Thyroid gland (tissue), 4 donors: ENCODE data around the gene CUEDC2. TPM values are rescaled to one million over a fixed set of nuclear protein-coding genes. Genes with fewer than 3 reads are reported as not detected.

ENCODE experiments used
- DNase-seq, 2 donors: peaks; one replicate each; pipeline ENCODE4 v3.0.0-alpha.2; 2019
- H3K27ac ChIP-seq, 3 donors: fragments of 200-600 bp; sonication (generic); 1 replicate in 2 of 3; 2 replicates in 1 of 3; pipeline ENCODE4 v1.5.1; 2016 to 2019; ENCODE audit warnings: mild to moderate bottlenecking in 1 of 3, moderate library complexity in 1 of 3
- H3K27me3 ChIP-seq: fragments of 200-600 bp; sonication (generic); one replicate; pipeline ENCODE4 v1.5.1; 2019
- H3K36me3 ChIP-seq, 2 donors: fragments of 200-600 bp; sonication (generic); one replicate each; pipeline ENCODE4 v1.5.1; 2016 to 2019
- H3K4me1 ChIP-seq, 2 donors: fragments of 200-600 bp; sonication (generic); one replicate each; pipeline ENCODE4 v1.5.1; 2017 to 2019
- H3K4me3 ChIP-seq, 3 donors: fragments of 200-600 bp; sonication (generic); replicated peaks in 1 of 3; 1 replicate in 2 of 3; 2 replicates in 1 of 3; pipeline ENCODE4 v1.5.1; 2016; ENCODE audit warnings: mild to moderate bottlenecking in 1 of 3
- H3K9me3 ChIP-seq: fragments of 200-600 bp; sonication (generic); one replicate; pipeline ENCODE4 v1.5.1; 2017
- CTCF ChIP-seq, 6 experiments: fragments of 200-600 bp in 3 of 6; fragments of 450-650 bp in 3 of 6; sonication (generic) in 3 of 6; IDR thresholded peaks; one replicate each; pipeline ENCODE4 v1.5.1; 2016 to 2019; ENCODE audit warnings: antibody characterized with exemption in 6 of 6, mild to moderate bottlenecking in 2 of 6, inconsistent platforms in 1 of 6, moderate library complexity in 1 of 6
- POLR2A ChIP-seq, 2 donors: fragments of 450-650 bp; IDR thresholded peaks; one replicate each; pipeline ENCODE4 v1.6.1; 2017; ENCODE audit warnings: antibody characterized with exemption in 2 of 2, mild to moderate bottlenecking in 2 of 2, moderate library complexity in 1 of 2
- WGBS, 2 donors: methylation state at CpG; one replicate each; pipeline ENCODE4 v1.1.5; 2017; 5-methylcytosine and 5-hydroxymethylcytosine counted together
- intact Hi-C: fragments of 100-400 bp; cut with DNase I; formaldehyde crosslinking; loops from one replicate; pipeline ENCODE4 v1.15.1; 2023
- total RNA-seq, 4 donors: library from RNA; depleted of rRNA; stranded (reverse); fragments of >200 nt; gene quantifications; one replicate each; pipeline ENCODE4 v1.2.3, GENCODE V29; 2016

Gene CUEDC2
- total RNA-seq, 4 donors from 2014 or later: 56.2 to 73.9 (median 62.0) TPM

GRCh38 chr10:102475451-102476040 is 43.2 kb upstream of the CUEDC2 start:
- WGBS, 2 donors: 90 to 96% methylated on average over 8 to 9 of the region's 9 CpGs
- intact Hi-C loops: loop anchor here (10.0 kb wide), 1 partner anchor 241 kb away; no protein-coding TSS in a partner anchor

GRCh38 chr10:102473445-102474331 is 41.3 kb upstream of the CUEDC2 start:
- TF ChIP-seq POLR2A (IDR thresholded peaks at IDR 0.05) (no peak), CTCF (IDR thresholded peaks at IDR 0.05) (no peak)
- DNase-seq: no peak
- no peaks in the 10 kb centered on the region for H3K36me3 ChIP-seq
- 88 to 91% methylated on average over 26 to 27 of the region's 27 CpGs for WGBS, 2 donors
- H3K27me3 ChIP-seq: no peaks in the 10 kb centered on the region
- intact Hi-C loops: loop anchor here (10.0 kb wide), 1 partner anchor 239 kb away; no protein-coding TSS in a partner anchor
- no peaks in the 10 kb centered on the region for H3K9me3 ChIP-seq
- peaks cover 5 to 19% of the 10 kb centered on the region in 2 donors for H3K4me1 ChIP-seq
- H3K4me3 ChIP-seq: no peak overlapping the region
- no peak overlapping the region for H3K27ac ChIP-seq

More at GRCh38 chr10:102475451-102476040, 43.2 kb upstream of the CUEDC2 start:
- Histone ChIP-seq H3K36me3 (peaks cover 4 to 9% of the 10 kb centered on the region in 2 donors), H3K9me3 (no peaks in the 10 kb centered on the region), H3K27ac (peak overlapping the region in 1 of 3 donors; percentile 18), H3K27me3 (no peaks in the 10 kb centered on the region), H3K4me1 (peaks cover 5 to 11% of the 10 kb centered on the region in 2 donors), H3K4me3 (no peak overlapping the region)
- DNase-seq: no peak
- no peak for TF ChIP-seq POLR2A (IDR thresholded peaks at IDR 0.05)
- no peak for TF ChIP-seq CTCF (IDR thresholded peaks at IDR 0.05)

GRCh38 chr10:102470579-102471546 is 38.5 kb upstream of the CUEDC2 start:
- TF ChIP-seq POLR2A (IDR thresholded peaks at IDR 0.05) (no peak), CTCF (IDR thresholded peaks at IDR 0.05) (no peak)
- intact Hi-C loops: loop anchor here (10.0 kb wide), 1 partner anchor 236 kb away; no protein-coding TSS in a partner anchor
- Histone ChIP-seq H3K4me3 (no peak overlapping the region), H3K36me3 (no peaks in the 10 kb centered on the region), H3K27ac (no peak overlapping the region), H3K27me3 (no peaks in the 10 kb centered on the region), H3K9me3 (no peaks in the 10 kb centered on the region), H3K4me1 (peaks cover 0 to 9% of the 10 kb centered on the region in 2 donors)
- 92 to 94% methylated on average over 28 to 29 of the region's 36 CpGs for WGBS, 2 donors
- no peak for DNase-seq

GRCh38 chr10:102468683-102469082 is 36.3 kb upstream of the CUEDC2 start:
- peak overlapping the region in 2 of 3 donors; percentile 20 to 29 for H3K27ac ChIP-seq
- DNase-seq: no peak
- intact Hi-C loops: no loop called here
- no peaks in the 10 kb centered on the region for H3K9me3 ChIP-seq
- TF ChIP-seq POLR2A (IDR thresholded peaks at IDR 0.05): no peak
- peaks cover 0 to 11% of the 10 kb centered on the region in 2 donors for H3K4me1 ChIP-seq
- H3K4me3 ChIP-seq: no peak overlapping the region
- H3K27me3 ChIP-seq: no peaks in the 10 kb centered on the region
- H3K36me3 ChIP-seq: no peaks in the 10 kb centered on the region
- WGBS, 2 donors: 63 to 73% methylated on average over 9 of the region's 9 CpGs

GRCh38 chr10:102467971-102468438 is 35.6 kb upstream of the CUEDC2 start:
- no peaks in the 10 kb centered on the region for H3K36me3 ChIP-seq
- H3K27ac ChIP-seq: no peak overlapping the region
- intact Hi-C loops: no loop called here
- H3K4me3 ChIP-seq: no peak overlapping the region
- H3K27me3 ChIP-seq: no peaks in the 10 kb centered on the region
- peaks cover 3 to 18% of the 10 kb centered on the region in 2 donors for H3K4me1 ChIP-seq
- DNase-seq: no peak
- 77 to 79% methylated on average over 6 of the region's 6 CpGs for WGBS, 2 donors
- TF ChIP-seq POLR2A (IDR thresholded peaks at IDR 0.05) (no peak), CTCF (IDR thresholded peaks at IDR 0.05) (no peak)
- no peaks in the 10 kb centered on the region for H3K9me3 ChIP-seq
